ENCODE results near the gene ZMIZ1.

The ZMIZ1 gene

DNA sequence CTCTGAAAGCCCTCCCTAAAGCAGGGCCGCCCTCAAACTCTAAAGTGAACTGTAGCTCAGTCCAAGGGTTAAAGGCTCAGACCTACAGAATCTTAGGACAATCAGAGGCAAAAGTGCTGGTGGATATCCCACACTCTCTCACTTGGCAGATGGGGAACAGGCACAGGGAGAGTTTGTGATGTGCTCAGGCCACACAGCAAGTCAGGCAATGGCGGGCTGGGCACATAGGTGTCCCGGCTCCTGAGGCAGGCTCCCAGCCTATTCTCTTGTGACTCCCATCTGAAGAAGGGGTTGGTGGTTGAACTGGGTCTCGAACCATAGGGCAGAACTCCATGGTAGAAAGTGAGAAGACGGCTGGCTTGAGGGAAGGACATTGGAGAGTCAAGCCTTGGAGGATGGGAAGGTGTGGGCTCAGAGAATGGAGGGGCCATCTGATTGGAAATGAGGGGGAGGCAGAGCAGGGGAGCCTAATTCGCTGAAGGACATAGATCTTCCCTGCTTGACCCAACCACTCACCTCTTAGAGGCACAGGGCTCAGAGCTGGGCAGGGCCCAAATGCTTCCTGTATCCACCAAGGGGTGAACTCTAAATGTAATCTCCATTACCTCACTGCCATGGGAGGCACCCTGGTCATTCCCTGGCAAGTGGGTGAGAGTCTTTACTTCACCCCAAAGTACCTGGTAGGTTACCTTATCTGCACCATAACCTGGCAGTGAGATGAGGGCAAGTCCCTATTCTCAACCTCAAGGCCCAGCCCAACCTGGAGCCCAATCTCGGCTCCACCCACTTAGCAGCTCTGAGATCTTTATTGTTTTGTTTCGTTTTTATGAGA is 4.9 kb upstream of the ZMIZ1 start:
- Histone ChIP-seq H3K9me3 (ENCODE audit: control insufficient read depth, insufficient read depth, low read length) (no peaks in the 10 kb centered on the region), H3K9ac (ENCODE audit: low read depth, low read length) (no peak overlapping the region)

DNA sequence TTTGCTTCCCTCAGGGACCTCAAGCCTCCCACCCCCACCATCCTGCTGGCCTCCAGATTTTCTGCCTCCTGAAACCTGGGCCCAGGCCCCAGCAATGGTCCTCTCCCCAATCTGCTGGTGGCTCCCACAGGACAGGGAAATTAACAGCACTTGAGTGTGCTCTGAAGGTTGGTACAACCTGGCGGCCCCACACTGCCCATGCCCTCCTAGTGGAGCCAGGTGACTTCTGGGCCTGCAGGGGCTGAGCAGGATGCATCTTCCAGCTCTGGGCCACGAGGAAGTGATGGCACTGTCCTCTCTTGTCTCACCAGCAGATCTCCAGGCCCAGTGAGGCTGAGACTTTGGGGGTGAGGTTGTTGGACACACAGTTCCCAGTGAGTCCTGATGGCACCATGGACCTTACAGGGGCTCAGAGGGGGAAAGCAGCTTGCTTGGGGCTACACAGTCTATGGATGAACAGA is 3.6 kb upstream of the ZMIZ1 start:
- Histone ChIP-seq H3K4me1 (ENCODE audit: insufficient read depth, low read length) (peaks cover 7% of the 10 kb centered on the region; the same call in 1 of the 2 replicates), H3K9ac (ENCODE audit: low read depth, low read length) (no peak overlapping the region), H3K9me3 (ENCODE audit: control insufficient read depth, insufficient read depth, low read length) (no peaks in the 10 kb centered on the region), H3K36me3 (ENCODE audit: insufficient read depth, low read length) (no peaks in the 10 kb centered on the region)

More for the DNA sequence above, 4.9 kb upstream of the ZMIZ1 start:
- Histone ChIP-seq H3K4me1 (ENCODE audit: insufficient read depth, low read length) (peaks cover 7% of the 10 kb centered on the region; the same call in 1 of the 2 replicates), H3K36me3 (ENCODE audit: insufficient read depth, low read length) (no peaks in the 10 kb centered on the region)

DNA sequence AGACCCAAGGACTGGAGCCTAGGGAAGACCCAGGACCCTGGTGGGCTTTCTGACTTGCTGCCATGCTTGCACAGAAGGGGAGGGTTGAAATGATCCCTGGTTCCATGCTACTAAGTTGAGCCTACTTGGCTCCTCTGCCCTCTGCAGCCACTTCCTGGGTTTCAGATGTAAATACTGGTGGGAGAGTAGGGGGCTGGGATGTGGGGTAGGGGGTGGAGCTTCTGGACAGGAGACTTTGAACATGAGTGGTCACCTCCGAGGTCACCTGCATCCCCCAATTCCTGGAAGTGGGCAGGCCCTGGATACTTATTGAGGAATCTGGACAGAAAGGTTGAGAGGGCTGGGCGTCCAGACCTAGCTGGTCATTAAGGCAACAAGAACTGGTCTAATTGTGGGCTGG is 2.9 kb upstream of the ZMIZ1 start:
- Histone ChIP-seq H3K9ac (ENCODE audit: low read depth, low read length) (no peak overlapping the region), H3K9me3 (ENCODE audit: control insufficient read depth, insufficient read depth, low read length) (no peaks in the 10 kb centered on the region), H3K36me3 (ENCODE audit: insufficient read depth, low read length) (no peaks in the 10 kb centered on the region), H3K4me1 (ENCODE audit: insufficient read depth, low read length) (peaks cover 7% of the 10 kb centered on the region; the same call in 1 of the 2 replicates)

DNA sequence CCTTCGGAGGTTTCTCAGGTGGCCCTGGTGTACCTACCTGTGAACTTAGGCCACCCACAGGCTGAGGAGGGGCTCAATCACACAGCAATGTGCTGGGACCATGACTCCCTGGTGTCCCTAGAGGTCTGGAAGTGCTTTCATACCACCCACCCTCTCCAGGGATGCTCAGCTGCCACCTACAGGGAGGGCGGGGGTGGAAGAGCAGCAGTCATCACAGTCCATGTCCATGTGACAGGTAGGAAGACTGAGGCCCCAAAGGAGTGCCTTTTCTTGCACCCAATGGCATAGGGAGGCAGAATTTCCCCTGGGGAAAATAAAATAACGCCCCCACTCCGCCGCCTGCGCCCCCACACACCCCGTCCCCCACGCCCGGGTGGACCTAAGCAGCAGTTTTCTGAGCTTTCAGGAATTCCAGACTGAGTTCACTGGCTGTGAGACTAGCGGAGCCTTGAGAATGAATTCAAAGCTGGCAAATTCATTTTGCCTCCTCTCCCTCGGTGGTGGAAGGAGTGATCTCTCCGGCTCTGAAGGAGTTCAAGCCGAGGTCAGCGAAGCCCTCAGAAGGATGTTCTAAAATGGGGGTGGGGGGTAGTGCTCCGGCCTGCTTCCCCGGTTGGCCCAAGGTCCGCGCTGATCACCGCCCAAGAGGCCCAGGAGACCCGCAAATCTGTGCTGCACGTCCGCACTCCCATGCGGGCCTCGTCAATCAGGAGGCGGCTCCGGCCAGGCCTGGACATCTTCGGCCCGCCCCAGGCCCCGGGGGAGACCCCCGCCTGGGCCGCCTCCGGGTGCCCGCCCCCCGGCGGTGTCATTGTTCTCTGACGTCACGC is 2.1 kb upstream of the ZMIZ1 start:
- H3K9ac ChIP-seq (ENCODE audit: low read depth, low read length): peak overlapping the region; percentile 62; the same call in 1 of the 2 replicates
- H3K4me1 ChIP-seq (ENCODE audit: insufficient read depth, low read length): peaks cover 7% of the 10 kb centered on the region; the same call in 1 of the 2 replicates
- H3K36me3 ChIP-seq (ENCODE audit: insufficient read depth, low read length): no peaks in the 10 kb centered on the region
- no peaks in the 10 kb centered on the region for H3K9me3 ChIP-seq (ENCODE audit: control insufficient read depth, insufficient read depth, low read length)

DNA sequence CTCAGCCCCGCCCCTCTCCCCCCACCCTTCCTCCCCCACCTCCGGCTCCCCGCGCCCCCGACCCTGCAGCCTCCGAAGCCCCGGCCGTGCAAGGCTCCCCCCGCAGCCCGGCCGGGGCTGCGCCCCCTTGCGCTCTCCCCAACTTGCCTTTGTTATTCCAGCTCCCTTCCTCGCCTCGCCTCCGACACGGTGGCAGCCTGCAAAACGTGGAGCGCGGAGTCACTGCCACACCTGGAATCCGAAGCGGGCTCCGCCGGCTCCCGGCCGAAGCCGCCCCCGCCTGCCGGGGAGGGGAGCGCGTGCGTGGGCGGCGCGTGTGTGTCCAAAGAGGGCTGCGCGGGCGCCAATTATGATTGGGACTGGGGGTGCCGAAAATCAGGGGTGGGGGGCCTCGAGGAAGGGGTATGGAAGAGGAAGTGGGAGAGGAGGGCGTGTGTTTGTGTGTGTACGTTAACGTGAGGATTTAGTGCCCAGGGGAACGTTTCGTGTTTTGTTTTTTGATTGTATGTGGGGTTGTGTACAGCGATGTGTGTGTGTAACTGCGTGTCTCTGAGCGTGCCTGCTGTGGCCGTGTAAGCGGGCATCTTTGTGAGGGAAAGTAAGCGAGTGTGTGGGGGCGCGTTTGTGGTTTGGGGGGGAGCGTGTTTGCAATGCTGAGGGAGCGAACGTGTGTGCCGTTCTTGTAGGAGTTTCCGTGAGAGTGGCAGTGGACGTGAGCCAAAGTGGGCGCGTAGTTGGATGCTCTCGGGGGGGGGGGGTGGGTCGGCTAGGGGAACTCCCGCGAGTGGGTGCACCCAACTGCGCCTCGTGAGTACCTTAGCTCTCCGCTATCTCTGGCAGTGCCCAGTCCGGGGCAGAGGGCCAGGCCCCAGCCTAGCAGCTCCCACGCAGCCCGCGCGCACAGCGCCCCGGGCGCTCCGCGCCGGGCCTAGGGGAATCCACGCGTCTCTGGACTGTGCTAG is 1.2 kb upstream of the ZMIZ1 start:
- Histone ChIP-seq H3K9ac (ENCODE audit: low read depth, low read length) (peak overlapping the region; percentile 69; the same call in 1 of the 2 replicates), H3K4me1 (ENCODE audit: insufficient read depth, low read length) (peaks cover 14% of the 10 kb centered on the region), H3K9me3 (ENCODE audit: control insufficient read depth, insufficient read depth, low read length) (no peaks in the 10 kb centered on the region), H3K36me3 (ENCODE audit: insufficient read depth, low read length) (no peaks in the 10 kb centered on the region)

DNA sequence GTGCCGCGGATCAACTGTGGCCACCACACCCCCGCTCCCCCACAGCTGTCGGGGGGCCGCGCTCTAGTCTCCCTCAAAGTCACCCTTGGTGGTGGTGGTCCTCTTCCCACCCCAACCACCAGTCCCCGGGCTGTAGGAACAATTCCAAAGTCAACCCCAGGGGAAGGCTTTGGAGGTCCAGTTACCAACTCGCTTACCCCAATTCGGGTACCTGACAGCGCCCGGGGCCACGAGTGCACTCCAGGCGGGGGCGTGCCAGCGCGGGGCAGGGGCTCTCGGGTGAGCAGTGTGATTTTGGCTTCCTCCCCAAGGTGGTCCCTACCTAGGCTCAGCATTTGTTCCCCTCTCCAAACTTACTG is 584 bp upstream of the ZMIZ1 start:
- Histone ChIP-seq H3K9ac (ENCODE audit: low read depth, low read length) (peak overlapping the region; percentile 69; the same call in 1 of the 2 replicates), H3K9me3 (ENCODE audit: control insufficient read depth, insufficient read depth, low read length) (no peaks in the 10 kb centered on the region), H3K4me1 (ENCODE audit: insufficient read depth, low read length) (peaks cover 20% of the 10 kb centered on the region), H3K36me3 (ENCODE audit: insufficient read depth, low read length) (no peaks in the 10 kb centered on the region)

DNA sequence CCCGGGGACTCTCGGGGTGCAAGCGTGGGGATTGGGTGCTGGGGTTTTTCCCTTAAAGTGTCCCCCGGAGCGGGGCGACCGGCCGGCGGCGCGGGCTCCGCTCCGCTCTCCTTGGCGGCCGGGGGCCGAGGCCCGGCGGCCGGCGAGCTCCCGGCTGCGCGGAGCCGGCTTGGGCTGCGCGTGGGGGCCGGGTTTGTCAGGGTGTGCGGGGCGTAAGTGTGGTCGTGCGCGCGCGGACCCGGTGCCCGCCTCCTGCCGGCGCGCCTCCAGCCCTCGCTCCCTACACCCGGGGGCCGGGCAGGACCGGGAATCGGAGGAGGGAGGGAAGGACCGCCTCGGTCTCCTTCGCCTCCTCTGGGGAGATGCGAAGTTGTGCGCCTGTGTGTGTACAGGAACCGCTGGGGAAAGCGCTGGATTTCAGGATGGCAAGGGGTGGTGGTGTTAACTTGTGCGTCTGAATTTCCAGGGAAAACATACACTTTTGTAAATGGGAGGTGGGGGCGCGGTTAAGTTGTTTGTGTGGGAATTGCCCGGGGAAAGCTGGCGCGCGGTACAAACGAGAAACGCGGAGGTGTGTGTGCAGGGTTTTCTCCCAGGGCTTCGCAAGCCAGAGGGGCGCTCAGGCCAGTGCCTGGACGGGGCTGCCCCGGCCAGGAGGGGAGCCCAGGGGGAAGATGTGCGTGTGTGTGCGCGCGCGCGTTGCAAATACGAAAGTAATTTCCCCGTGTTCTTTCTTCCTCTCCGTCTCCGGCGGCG is 737 bp downstream of the ZMIZ1 start:
- Histone ChIP-seq H3K9me3 (ENCODE audit: control insufficient read depth, insufficient read depth, low read length) (no peaks in the 10 kb centered on the region), H3K36me3 (ENCODE audit: insufficient read depth, low read length) (no peaks in the 10 kb centered on the region), H3K4me1 (ENCODE audit: insufficient read depth, low read length) (peaks cover 24% of the 10 kb centered on the region), H3K9ac (ENCODE audit: low read depth, low read length) (peak overlapping the region; percentile 76)

DNA sequence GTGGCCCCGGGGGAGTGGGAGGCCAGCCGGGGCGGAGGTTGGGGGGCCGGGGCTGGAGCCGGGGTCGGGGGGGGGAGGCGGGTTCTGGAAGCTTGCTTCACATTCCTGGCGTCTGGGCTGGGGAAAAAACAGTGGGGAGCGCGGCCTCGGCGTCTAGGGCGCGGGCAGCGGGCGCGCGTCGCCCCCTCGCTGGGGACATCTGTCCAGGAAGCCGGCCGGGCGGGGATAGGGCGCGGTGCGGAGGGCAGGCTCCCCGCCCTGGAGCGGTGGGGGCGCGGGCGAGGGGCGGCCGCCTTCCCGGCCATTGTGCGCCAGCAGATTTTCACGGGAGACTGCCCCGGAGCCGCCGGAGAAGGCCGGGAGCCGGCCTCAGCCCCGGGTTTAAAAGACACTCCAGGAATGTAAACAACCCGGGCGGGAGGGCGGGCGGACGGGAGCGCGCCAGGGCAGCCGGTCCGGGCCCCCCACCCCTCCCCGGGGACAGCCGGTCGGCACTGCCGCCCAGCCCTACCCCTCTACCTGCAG is 1.4 kb downstream of the ZMIZ1 start:
- H3K4me1 ChIP-seq (ENCODE audit: insufficient read depth, low read length): peaks cover 30% of the 10 kb centered on the region
- H3K9me3 ChIP-seq (ENCODE audit: control insufficient read depth, insufficient read depth, low read length): no peaks in the 10 kb centered on the region
- no peaks in the 10 kb centered on the region for H3K36me3 ChIP-seq (ENCODE audit: insufficient read depth, low read length)
- peak overlapping the region; percentile 76 for H3K9ac ChIP-seq (ENCODE audit: low read depth, low read length)

DNA sequence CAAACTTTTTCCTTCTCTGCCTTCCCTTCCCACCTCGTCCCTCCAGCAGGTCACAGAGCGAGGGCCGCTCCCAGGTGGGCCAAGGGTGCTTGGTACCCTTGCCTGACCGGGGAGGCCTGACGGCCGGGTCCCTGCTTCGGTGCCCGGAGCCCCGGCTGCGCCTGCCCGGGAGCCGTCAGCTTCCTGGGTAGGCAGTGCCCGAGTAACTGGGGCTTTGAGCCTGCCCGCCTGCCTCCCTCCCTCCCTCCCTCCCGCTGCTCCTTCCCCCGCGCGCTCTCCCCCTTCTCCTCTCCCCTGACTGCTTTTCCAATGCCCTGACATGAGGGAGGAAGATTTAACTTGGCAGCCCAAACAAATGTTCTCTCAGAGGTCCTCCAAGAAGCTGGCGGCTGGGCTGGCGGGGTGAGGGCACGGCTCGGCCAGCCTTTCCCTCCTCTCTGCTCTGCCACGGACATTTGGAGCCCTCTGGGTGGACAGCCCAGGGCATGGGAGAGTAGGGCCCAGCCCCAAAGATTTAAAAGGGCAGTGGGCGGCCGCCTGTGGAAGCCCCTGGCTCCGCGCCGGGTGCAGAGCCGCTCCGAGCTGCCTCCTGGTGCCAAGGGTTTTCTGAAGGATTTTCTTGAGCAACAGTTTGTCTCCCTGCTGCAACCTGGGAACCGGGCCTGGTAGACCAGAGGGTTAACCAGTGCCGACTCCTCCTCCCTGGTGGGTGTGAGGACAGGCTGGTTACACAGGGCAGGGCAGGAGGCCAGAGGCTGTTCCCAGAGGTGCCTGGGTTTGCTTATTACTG is 2.0 kb downstream of the ZMIZ1 start:
- Histone ChIP-seq H3K9me3 (ENCODE audit: control insufficient read depth, insufficient read depth, low read length) (no peaks in the 10 kb centered on the region), H3K36me3 (ENCODE audit: insufficient read depth, low read length) (no peaks in the 10 kb centered on the region), H3K9ac (ENCODE audit: low read depth, low read length) (peak overlapping the region; percentile 52), H3K4me1 (ENCODE audit: insufficient read depth, low read length) (peaks cover 34% of the 10 kb centered on the region)

DNA sequence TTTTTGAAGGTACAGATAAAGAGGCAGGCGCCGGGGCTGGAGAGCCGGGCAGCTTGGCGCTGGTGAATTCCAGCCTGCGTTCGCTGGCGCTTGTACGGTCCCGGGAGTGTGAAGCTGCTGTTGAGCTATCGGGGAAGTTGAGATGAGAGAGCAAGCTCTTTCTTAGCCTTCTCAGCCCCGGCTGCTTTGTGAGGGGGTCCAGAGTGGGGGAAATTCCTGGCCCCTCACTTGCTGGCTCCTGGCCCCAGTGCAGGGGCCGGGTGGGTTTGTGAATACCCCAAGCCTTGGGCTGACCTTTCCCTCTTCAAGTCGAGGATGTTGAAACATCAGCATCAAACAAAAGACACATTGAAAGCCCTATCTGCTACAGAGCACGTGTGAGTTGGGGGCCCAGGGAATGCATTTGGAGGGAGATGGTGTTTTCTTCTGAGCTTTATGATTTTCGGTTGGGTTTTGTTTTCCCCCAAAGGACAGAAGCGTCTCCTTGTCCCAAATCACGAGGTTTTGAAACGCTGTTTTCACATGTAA is 2.7 kb downstream of the ZMIZ1 start:
- Histone ChIP-seq H3K4me1 (ENCODE audit: insufficient read depth, low read length) (peaks cover 31% of the 10 kb centered on the region), H3K9me3 (ENCODE audit: control insufficient read depth, insufficient read depth, low read length) (no peaks in the 10 kb centered on the region), H3K36me3 (ENCODE audit: insufficient read depth, low read length) (no peaks in the 10 kb centered on the region), H3K9ac (ENCODE audit: low read depth, low read length) (peak overlapping the region; percentile 52)

DNA sequence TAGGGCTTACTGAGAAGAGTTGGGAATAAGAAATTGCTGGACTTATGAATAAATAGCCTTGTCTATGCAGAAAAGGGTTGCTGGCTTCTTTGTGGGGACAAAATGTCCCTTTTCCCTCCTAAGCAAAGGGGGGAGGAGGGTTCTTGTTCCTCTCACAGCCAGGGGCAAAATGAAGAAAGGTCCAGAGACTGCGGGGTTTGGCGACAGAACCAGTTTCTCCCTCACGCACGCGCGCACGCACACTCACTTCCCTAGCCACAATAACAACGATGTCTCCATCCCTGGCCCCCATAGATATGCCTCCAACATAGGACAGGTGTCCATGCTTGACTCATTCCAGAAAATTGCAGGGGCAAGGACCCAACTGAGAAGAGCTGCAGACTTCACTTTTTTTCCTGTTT is 3.3 kb downstream of the ZMIZ1 start:
- H3K9me3 ChIP-seq (ENCODE audit: control insufficient read depth, insufficient read depth, low read length): no peaks in the 10 kb centered on the region
- peaks cover 31% of the 10 kb centered on the region for H3K4me1 ChIP-seq (ENCODE audit: insufficient read depth, low read length)
- peak overlapping the region; percentile 7; the same call in 1 of the 2 replicates for H3K9ac ChIP-seq (ENCODE audit: low read depth, low read length)
- H3K36me3 ChIP-seq (ENCODE audit: insufficient read depth, low read length): no peaks in the 10 kb centered on the region

DNA sequence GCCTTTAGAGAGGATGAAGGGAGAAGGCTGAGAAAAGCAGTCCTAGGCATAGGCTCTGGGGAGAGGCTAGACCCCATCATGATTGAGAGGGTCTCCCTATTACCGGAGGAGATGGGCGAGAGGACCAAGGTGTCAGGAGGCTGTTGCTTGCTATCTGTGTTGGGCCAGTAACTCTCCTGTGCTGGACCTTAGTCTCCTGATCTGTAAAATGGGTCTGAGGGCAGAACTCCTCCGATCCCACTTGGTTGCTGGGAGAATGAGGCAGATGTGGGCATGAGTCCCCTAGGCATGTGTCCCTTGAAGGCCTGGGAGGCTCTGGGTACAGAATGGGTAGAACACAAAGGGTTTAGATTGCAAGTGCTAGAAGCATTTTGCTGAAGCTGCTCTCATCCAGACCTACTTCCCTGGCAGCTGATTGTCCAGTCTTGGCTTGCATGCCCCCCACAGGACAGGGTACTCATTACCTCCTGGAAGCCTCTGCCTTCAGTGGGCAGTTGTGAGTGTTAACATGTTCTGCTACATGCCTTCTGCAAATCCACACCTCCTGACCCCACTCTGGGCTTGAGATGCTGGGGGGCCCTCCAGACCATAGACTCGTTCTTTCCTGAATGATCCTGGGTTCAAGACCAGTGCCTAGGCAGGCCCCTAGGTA is 4.4 kb downstream of the ZMIZ1 start:
- H3K9me3 ChIP-seq (ENCODE audit: control insufficient read depth, insufficient read depth, low read length): no peaks in the 10 kb centered on the region
- no peaks in the 10 kb centered on the region for H3K36me3 ChIP-seq (ENCODE audit: insufficient read depth, low read length)
- H3K4me1 ChIP-seq (ENCODE audit: insufficient read depth, low read length): peaks cover 39% of the 10 kb centered on the region
- no peak overlapping the region for H3K9ac ChIP-seq (ENCODE audit: low read depth, low read length)

Measured in ES-I3 (cell line).